ENCODE measurements around the gene TCP11. TPM values are rescaled to one million over a fixed set of nuclear protein-coding genes. Genes with fewer than 3 reads are reported as not detected.

TCP11 gene
- total RNA-seq, 1 donor, result 2.2 TPM

- no peak for DNase-seq (ENCODE audit: low read depth in 2 of 3, low spot score in 2 of 3)
Measured at GRCh38 chr6:35068644-35069043, 72.5 kb downstream of the TCP11 start.

- DNase-seq (ENCODE audit: low read depth in 2 of 3, low spot score in 2 of 3), result no peak
Measured at GRCh38 chr6:35068206-35068605, 72.9 kb downstream of the TCP11 start.

Small RNA genes within 50 kb of the gene (small RNA-seq; reads per million reads assigned to genes)
- gene AL138721.1, result not detected

Other genes with a start within 250 kb of the TCP11 start
- not detected for gene SCUBE3, start 72.6 kb upstream of the TCP11 start, total RNA-seq
- 51.2 TPM for gene ZNF76, start 118.4 kb upstream of the TCP11 start, total RNA-seq
- gene DEF6, start 156.5 kb upstream of the TCP11 start, total RNA-seq, result 80.5 TPM
- gene PPARD, start 201.2 kb upstream of the TCP11 start, total RNA-seq, result 1.3 TPM